ENCODE results near the gene CCDC159.
"Not testable (repeated sequence)": the region's sequence is repeated elsewhere in the genome, so short reads cannot be mapped to it uniquely, and the experiment has no call there.

The CCDC159 gene

DNA sequence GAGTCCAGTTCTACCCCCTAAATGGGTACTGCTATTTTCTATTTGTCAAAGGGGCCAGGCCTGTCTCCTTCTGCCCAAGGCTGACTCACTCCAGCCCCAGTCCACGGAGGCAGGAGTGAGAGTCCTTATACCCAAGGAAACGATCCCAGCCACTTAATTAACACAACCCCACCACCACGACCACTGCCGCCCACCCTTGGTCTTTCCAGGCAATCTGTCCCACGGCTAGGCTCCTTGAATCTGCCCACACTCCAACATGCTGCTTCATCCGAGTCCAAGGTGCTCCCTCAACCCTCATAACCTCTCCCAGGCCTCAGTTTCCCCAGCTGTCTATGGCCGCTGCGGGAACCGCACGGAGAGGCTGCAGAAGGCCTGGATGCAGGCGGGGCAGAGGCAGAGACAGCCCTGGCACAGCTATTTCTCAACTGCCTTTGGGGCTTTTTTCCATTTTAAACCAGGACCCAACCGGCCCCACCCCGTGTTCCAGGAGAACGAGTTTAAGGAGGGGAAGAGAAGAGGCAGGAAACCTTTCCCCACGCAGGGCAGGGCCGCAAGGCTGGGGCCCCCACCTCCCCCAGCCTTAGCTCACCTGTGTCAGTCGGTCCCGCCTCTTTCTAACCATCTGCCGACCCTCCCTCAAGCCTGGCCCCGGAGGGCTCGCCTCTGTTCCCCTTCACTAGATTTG lies 7.6 kb upstream of the CCDC159 start:
- H3K4me3 ChIP-seq (ENCODE audit: severe bottlenecking): peak overlapping the region; percentile 63
- TF ChIP-seq, protein P1, sequence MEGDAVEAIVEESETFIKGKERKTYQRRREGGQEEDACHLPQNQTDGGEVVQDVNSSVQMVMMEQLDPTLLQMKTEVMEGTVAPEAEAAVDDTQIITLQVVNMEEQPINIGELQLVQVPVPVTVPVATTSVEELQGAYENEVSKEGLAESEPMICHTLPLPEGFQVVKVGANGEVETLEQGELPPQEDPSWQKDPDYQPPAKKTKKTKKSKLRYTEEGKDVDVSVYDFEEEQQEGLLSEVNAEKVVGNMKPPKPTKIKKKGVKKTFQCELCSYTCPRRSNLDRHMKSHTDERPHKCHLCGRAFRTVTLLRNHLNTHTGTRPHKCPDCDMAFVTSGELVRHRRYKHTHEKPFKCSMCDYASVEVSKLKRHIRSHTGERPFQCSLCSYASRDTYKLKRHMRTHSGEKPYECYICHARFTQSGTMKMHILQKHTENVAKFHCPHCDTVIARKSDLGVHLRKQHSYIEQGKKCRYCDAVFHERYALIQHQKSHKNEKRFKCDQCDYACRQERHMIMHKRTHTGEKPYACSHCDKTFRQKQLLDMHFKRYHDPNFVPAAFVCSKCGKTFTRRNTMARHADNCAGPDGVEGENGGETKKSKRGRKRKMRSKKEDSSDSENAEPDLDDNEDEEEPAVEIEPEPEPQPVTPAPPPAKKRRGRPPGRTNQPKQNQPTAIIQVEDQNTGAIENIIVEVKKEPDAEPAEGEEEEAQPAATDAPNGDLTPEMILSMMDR (IDR thresholded peaks at IDR 0.05; ENCODE audit: poor library complexity, severe bottlenecking): no peak
- peak overlapping the region; percentile 42 for H3K27ac ChIP-seq (ENCODE audit: poor library complexity, severe bottlenecking)
- H3K9me3 ChIP-seq (ENCODE audit: severe bottlenecking): no peaks in the 10 kb centered on the region
- H3K27me3 ChIP-seq (ENCODE audit: insufficient read depth, poor library complexity, severe bottlenecking): no peaks in the 10 kb centered on the region
- no peaks in the 10 kb centered on the region for H3K4me1 ChIP-seq (ENCODE audit: insufficient read depth, poor library complexity, severe bottlenecking)
- ATAC-seq (ENCODE audit: low read depth) (peak; percentile 53), DNase-seq (ENCODE audit: low spot score) (no peak)
- peaks cover 34% of the 10 kb centered on the region for H3K36me3 ChIP-seq (ENCODE audit: low read depth)

- Histone ChIP-seq H3K36me3 (ENCODE audit: low read depth) (peaks cover 26% of the 10 kb centered on the region), H3K4me3 (ENCODE audit: severe bottlenecking) (peak within 1 kb of the TSS; percentile 63), H3K27me3 (ENCODE audit: insufficient read depth, poor library complexity, severe bottlenecking) (no peaks in the 10 kb centered on the region), H3K4me1 (ENCODE audit: insufficient read depth, poor library complexity, severe bottlenecking) (peaks cover 4% of the 10 kb centered on the region), H3K27ac (ENCODE audit: poor library complexity, severe bottlenecking) (peak within 1 kb of the TSS; percentile 42), H3K9me3 (ENCODE audit: severe bottlenecking) (no peaks in the 10 kb centered on the region)
- TF ChIP-seq, protein P1 (IDR thresholded peaks at IDR 0.05; ENCODE audit: poor library complexity, severe bottlenecking): no peak
- peak; percentile 87 for ATAC-seq (ENCODE audit: low read depth)
- peak; percentile 89 for DNase-seq (ENCODE audit: low spot score)
Measured at GRCh38 chr19:11339254-11340098, 6.8 kb upstream of the CCDC159 start, which contains the start of gene RAB3D. Gene RAB3D (minus strand): TSS chr19:11339657. CDS start chr19:11337399, 2,258 bp downstream.

GRCh38 chr19:11340099-11340467 lies 6.2 kb upstream of the CCDC159 start:
- H3K9me3 ChIP-seq (ENCODE audit: severe bottlenecking); ATAC-seq (ENCODE audit: low read depth); H3K27me3 ChIP-seq (ENCODE audit: insufficient read depth, poor library complexity, severe bottlenecking); H3K4me3 ChIP-seq (ENCODE audit: severe bottlenecking); H3K4me1 ChIP-seq (ENCODE audit: insufficient read depth, poor library complexity, severe bottlenecking); H3K27ac ChIP-seq (ENCODE audit: poor library complexity, severe bottlenecking); DNase-seq (ENCODE audit: low spot score): not testable (repeated sequence)
- peaks cover 20% of the 10 kb centered on the region for H3K36me3 ChIP-seq (ENCODE audit: low read depth)

DNA sequence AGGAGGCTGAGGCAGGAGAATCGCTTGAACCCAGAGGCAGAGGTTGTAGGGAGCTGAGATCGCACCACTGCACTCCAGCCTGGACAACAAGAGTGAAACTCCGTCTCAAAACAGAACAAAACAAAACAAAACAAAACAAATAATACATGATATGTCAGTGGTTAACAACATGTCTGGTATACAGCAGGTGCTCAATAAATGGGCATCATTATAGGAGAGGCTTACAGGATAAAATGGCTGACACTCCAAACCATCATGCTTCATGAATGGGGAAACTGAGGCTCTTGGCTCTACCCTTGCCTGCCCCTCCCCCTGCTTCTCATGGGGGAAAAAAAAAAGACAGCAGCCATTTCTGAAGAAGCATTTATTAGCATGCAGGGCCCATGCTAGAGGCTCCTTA lies 3.9 kb upstream of the CCDC159 start:
- Histone ChIP-seq H3K4me3 (ENCODE audit: severe bottlenecking) (no peak overlapping the region), H3K36me3 (ENCODE audit: low read depth) (no peaks in the 10 kb centered on the region), H3K27me3 (ENCODE audit: insufficient read depth, poor library complexity, severe bottlenecking) (no peaks in the 10 kb centered on the region), H3K27ac (ENCODE audit: poor library complexity, severe bottlenecking) (no peak overlapping the region), H3K9me3 (ENCODE audit: severe bottlenecking) (no peaks in the 10 kb centered on the region), H3K4me1 (ENCODE audit: insufficient read depth, poor library complexity, severe bottlenecking) (peaks cover 10% of the 10 kb centered on the region)
- TF ChIP-seq, protein P1 (IDR thresholded peaks at IDR 0.05; ENCODE audit: poor library complexity, severe bottlenecking): no peak
- ATAC-seq (ENCODE audit: low read depth) (no peak), DNase-seq (ENCODE audit: low spot score) (no peak)

DNA sequence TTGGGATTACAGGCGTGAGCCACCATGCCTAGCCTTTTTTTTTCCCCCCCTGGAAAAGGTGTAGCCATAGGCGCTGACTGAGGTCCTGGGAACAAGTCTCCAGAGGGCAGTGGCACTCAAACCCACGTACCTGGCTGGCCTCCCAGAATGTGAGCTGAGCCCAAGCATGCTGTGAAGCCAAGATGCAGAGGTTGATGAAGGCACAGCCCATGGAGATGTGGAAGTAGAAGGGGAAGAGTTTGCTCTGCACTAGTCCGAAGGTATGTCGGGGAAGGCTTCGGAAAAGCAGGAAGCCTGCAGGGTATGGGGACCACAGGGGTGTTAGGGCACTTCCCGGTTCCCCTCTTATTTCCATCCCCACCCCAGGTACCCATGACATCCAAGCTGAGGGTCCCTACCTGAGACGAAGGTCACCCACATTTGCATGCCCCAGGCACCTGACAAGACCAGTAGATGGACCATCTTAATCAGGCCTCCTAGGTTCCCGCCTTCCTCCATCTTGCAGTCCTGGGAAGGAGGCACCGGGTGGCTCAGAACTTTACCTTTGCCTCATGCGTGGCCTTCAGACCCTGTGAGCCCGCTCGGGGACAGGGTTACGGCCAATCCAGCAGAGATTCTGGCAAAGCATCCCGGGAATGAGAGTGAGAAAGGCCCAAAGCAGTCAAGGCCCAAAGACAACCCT lies 1.1 kb upstream of the CCDC159 start:
- Histone ChIP-seq H3K27me3 (ENCODE audit: insufficient read depth, poor library complexity, severe bottlenecking) (no peaks in the 10 kb centered on the region), H3K4me3 (ENCODE audit: severe bottlenecking) (peak overlapping the region; percentile 61), H3K4me1 (ENCODE audit: insufficient read depth, poor library complexity, severe bottlenecking) (peaks cover 10% of the 10 kb centered on the region), H3K9me3 (ENCODE audit: severe bottlenecking) (peaks cover 5% of the 10 kb centered on the region), H3K36me3 (ENCODE audit: low read depth) (no peaks in the 10 kb centered on the region), H3K27ac (ENCODE audit: poor library complexity, severe bottlenecking) (peak overlapping the region; percentile 44)
- ATAC-seq (ENCODE audit: low read depth): no peak
- TF ChIP-seq, protein P1 (IDR thresholded peaks at IDR 0.05; ENCODE audit: poor library complexity, severe bottlenecking): no peak
- no peak for DNase-seq (ENCODE audit: low spot score)

All from RWPE2 (cell line).